Measurements from ENCODE around the gene GALNT8.
"Not testable (repeated sequence)": the region's sequence is repeated elsewhere in the genome, so short reads cannot be mapped to it uniquely, and the experiment has no call there.

GALNT8 gene, protein sequence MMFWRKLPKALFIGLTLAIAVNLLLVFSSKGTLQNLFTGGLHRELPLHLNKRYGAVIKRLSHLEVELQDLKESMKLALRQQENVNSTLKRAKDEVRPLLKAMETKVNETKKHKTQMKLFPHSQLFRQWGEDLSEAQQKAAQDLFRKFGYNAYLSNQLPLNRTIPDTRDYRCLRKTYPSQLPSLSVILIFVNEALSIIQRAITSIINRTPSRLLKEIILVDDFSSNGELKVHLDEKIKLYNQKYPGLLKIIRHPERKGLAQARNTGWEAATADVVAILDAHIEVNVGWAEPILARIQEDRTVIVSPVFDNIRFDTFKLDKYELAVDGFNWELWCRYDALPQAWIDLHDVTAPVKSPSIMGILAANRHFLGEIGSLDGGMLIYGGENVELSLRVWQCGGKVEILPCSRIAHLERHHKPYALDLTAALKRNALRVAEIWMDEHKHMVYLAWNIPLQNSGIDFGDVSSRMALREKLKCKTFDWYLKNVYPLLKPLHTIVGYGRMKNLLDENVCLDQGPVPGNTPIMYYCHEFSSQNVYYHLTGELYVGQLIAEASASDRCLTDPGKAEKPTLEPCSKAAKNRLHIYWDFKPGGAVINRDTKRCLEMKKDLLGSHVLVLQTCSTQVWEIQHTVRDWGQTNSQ

DNA sequence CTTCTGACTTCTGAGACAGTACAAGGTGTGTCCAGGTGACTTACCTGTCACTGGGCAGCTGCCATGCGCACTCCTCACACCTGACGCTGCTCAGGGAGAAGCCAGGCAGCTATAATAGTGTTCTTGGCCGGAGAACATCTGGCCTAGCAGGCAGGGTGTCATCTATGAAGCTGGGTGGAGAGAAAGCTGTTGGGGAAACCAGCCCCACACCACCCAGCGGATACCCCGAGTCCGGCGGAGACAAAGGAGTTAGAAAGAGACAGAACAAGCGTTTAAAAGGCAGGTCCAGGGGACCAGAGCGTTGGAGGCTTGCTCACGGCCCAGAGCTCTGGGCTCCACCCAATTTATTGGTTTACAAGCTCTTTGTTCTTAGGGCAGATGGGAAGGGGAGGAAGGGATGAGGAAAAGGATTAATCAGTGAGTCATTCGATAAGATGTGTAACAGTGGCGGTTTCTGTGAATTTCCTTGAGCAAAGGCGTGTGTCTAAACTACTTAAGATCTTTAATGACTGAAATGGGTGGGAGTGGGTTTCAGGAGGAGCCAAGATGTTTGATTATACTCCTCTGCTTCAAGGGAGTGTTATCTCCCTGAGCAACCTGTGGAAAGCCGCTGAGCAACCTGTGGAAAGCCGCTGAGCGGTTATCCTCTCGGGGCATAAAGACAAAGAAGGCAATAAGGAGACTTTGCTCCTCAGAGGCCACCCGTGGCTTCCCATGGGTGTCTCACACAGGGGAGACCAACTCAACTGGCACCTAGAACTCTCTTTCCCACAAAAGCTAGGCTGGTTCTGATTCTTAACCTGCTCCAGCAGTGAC, at the start of gene GALNT8:
Gene GALNT8, plus strand, starts transcription at position 580 of the 816 bp plus-strand sequence. CDS start 278 bp downstream, outside the sequence.
- DNase-seq = no peak

GRCh38 chr12:4679711-4680110, 40.5 kb upstream of the GALNT8 start:
- DNase-seq = no peak

DNA sequence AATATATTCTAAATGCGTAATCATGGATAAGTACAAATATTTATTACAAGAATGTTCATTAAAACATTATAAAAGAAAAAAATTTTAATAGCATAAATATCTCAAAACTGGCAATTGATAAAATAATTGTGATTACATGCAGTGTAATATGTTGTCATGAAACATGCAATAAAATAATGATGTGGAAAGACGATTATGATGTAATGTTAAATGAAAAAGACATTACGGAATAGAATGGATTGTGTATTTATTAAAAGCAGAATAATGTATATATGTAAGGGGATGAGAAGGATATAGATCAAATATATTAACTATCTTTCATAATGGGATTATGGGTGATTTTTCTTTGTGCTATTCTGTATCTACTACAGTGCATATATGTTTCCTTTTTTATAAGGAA, 38.5 kb upstream of the GALNT8 start:
- no peak for DNase-seq

- no peak for DNase-seq
Measured at GRCh38 chr12:4685317-4685716, 34.9 kb upstream of the GALNT8 start.

GRCh38 chr12:4690760-4691159, 29.4 kb upstream of the GALNT8 start:
- no peak for DNase-seq

- no peak for DNase-seq
Measured at GRCh38 chr12:4700621-4701026, 19.6 kb upstream of the GALNT8 start.

- DNase-seq = no peak
Measured at GRCh38 chr12:4701395-4702190, 18.6 kb upstream of the GALNT8 start.

- no peak for DNase-seq
Measured at GRCh38 chr12:4703676-4704075, 16.5 kb upstream of the GALNT8 start.

- no peak for DNase-seq
Measured at GRCh38 chr12:4705824-4706223, 14.4 kb upstream of the GALNT8 start.

DNA sequence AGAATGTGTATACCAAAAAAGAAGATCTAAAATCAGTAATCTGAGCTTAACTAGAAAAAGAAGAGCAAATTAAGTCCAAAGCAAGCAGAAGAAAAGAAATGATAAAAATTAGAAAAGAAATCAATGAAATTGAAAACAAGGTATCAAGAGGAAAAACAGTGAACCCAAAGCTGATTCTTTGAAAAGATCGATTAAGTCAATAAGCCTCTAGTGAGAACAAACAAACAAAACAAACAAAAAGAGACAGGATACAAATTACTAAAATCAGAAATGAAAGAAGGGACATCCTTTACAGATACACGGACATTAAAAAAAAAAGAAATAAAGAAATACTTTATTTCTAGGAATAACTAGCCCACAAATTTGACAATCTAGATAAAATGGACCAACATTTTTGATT, 12.9 kb upstream of the GALNT8 start:
- DNase-seq = no peak

- no peak for DNase-seq
Measured at GRCh38 chr12:4710113-4710512, 10.1 kb upstream of the GALNT8 start.

DNA sequence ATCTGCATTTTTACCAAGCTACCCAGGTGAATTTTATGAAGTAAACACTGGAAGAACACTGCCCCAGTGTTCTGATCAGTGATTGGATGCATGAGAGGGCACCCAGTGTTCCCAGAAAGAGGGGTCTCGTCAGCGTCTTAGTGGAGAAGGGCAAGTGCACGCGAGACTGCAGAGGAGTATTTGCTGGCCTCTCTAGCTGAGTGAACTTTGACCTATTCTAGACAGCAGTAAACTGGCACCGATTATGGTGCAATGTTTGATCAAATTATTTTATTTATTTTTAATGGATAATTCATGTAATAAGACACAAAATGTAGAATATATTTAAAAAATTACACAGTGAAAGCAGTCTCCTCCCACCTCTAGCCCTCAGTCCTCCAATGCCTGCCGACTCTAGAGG, 5.3 kb upstream of the GALNT8 start:
- no peak for DNase-seq

- no peak for DNase-seq
Measured at GRCh38 chr12:4717806-4718205, 2.4 kb upstream of the GALNT8 start.

DNA sequence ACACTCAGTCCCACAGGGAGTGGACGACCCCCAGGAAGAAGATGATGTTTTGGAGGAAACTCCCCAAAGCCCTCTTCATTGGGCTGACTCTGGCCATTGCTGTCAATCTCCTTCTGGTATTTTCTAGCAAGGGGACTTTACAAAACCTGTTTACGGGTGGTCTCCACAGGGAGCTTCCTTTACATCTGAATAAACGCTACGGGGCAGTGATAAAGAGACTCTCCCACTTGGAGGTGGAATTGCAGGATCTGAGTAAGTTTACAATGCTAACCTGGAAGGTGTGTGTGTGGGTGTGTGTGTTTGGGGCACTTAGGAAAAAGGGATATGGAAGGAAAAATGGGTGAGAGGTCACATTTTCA, 416 bp downstream of the GALNT8 start:
- no peak for DNase-seq

DNA sequence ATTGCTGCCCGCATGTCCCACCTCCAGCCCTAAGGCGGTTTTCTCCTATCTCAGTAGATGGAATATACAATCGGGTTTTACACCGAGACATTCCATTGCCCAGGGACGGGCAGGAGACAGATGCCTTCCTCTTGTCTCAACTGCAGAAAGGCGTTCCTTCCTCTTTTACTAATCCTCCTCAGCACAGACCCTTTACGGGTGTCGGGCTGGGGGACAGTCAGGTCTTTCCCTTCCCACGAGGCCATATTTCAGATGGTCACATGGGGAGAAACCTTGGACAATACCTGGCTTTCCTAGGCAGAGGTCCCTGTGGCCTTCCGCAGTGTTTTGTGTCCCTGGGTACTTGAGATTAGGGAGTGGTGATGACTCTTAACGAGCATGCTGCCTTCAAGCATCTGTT, 1.4 kb downstream of the GALNT8 start:
- DNase-seq = not testable (repeated sequence)

GRCh38 chr12:4723226-4723625, 3.0 kb downstream of the GALNT8 start:
- DNase-seq = no peak

GRCh38 chr12:4725057-4725456, 4.9 kb downstream of the GALNT8 start:
- no peak for DNase-seq

DNA sequence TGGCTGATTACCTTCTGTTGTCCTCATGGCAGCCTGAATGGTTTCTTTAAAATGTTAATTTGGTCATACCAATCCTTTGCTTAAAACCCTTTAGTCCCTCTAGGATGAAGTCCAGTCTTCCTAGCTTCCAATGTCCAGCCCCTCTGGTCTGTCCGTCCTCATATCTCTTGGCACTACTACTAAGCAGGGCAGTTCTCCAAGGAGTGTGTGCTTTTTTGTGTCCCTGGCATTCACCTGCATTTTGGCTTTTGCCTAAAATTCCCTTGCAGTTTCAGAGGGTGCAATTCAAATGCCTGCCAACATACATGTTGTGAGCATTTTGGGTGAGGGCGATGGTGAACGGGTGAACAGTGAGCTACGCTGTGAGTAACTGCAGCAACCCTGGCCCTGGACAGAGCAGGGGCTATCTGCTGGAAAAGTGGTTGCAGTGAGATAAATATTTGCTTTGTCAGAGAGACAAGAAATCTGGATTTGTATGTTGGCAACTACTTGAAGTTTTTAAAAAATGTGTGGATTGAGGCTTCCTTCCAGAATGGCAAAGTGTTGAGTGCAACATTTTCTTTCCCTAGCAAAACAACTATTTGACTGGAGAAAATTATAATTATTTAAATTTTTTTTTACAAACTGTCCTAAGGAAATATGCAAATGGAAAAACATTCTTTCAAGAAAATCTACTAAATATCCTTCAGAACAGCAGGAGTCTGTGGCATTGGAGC, 14.6 kb downstream of the GALNT8 start:
- no peak for DNase-seq

DNA sequence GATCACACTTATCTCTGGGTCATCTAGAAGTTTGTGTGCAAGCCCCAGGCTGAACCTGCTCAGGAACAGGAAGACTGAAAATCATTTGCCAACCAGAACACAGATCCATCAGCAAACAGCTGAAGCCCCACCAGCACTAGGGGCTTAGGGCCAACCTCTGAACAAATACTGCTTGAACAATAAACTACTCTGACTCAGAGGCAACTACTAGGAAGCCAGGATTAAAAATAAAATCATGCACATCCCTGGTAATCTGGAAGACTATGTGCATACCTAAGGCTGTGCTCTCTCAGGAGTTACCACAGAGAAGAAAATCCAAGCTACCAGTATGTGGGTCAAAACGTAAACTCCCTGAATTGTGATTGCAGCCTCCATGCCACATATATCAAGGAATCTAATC, 15.9 kb downstream of the GALNT8 start:
- DNase-seq = no peak

DNA sequence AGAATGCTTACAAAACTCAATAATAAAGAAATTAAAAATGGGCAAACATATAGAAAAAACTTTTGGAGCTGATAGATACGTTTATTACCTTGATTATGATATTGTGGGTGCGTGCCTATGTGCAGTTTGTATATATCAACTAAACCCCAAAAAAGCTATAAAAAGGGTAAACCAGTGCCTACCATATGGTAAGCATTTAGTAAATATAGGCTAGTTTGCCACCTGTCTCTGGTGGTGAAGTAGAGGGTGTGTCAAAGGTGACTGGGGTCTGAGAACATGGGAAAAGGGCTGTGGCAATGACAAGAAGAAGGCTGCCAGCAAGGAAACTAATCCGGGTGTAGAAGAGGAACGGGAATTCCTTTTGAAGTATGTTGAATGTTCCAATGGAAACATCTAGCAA, 18.3 kb downstream of the GALNT8 start:
- no peak for DNase-seq

DNA sequence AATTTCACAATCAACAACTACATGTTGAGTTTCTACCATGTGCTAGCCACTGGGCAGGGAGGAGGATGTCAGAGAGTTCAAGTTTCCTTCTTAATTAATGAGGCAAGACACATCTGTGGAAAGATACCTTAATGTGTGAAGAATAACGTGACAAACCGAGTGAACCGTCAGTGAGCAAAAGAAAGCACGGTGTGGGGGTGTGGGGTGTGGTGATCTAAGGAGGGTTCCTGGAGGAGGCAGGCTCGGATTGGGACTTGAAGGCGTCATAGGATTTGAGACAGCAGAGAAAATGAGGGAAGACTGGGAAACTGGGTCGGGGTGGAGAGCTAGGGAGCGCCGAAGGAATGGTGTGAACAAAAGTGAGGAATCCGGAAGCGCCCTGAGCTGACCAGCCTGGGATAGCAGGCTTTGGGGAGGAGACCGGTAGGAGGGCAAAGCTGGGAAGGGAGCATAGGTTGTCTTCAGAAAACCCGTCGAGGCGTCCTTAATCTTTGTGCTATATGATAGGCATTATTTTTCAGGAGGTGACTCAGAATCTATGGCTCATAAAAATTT, 22.3 kb downstream of the GALNT8 start:
- DNase-seq = no peak

- DNase-seq = no peak
Measured at GRCh38 chr12:4743046-4743445, 22.8 kb downstream of the GALNT8 start.
